Endothelial cell of umbilical vein (primary cell): ENCODE data around the gene EHD1. TPM values are rescaled to one million over a fixed set of nuclear protein-coding genes. Genes with fewer than 3 reads are reported as not detected.

Experiments used
- BruUV-seq: library from RNA; stranded (reverse); fragments of 400-500 nt; replicated peaks from 2 replicates; lab custom pipeline; 2021; lab: Mats Ljungman, UMichigan
- CTCF ChIA-PET: fragments of 300-600, 350-600 bp; sonication (Branson Sonifier 250); formaldehyde crosslinking; loops from one replicate; lab custom pipeline; 2021; ENCODE audit warnings: antibody characterized with exemption, inconsistent platforms; lab: Charles Lee
- POLR2A ChIA-PET: fragments of 300-600, 350-600 bp; sonication (Branson Sonifier 250); formaldehyde crosslinking; loops from one replicate; lab custom pipeline; 2021; ENCODE audit warnings: antibody characterized with exemption, inconsistent platforms; lab: Charles Lee
- DNase-seq: peaks from one replicate; pipeline ENCODE4 v3.0.0-alpha.2; 2011; ENCODE audit warnings: low read depth, low spot score
- FAIRE-seq: peaks from 2 replicates; lab custom pipeline; 2011; peaks lifted over from hg19 to GRCh38; lab: Jason Lieb, UNC
- H2AFZ ChIP-seq: 2 replicates; pipeline ENCODE4 v1.6.0; 2012; ENCODE audit warnings: low read depth, low read length, control low read depth, inconsistent platforms
- H3K27ac ChIP-seq: 2 replicates; pipeline ENCODE4 v1.5.1; 2011; ENCODE audit warnings: low read depth, mild to moderate bottlenecking, control low read depth, low read length, moderate library complexity; ENCODE audit not compliant: insufficient read depth
- H3K27me3 ChIP-seq, 2 experiments: 2 replicates each; pipeline versions ENCODE4 v1.6.0 to v1.6.1; 2011; ENCODE audit warnings: low read length in 2 of 2, mixed read lengths in 1 of 2; ENCODE audit not compliant: control insufficient read depth in 2 of 2, insufficient read depth in 2 of 2
- H3K36me3 ChIP-seq, 2 experiments: 2 replicates in 1 of 2; 3 replicates in 1 of 2; pipeline ENCODE4 v1.5.1; 2011; ENCODE audit warnings: low read length in 2 of 2, mild to moderate bottlenecking in 1 of 2, moderate library complexity in 1 of 2; ENCODE audit not compliant: control insufficient read depth in 2 of 2, insufficient read depth in 2 of 2; ENCODE audit errors: extremely low read depth in 1 of 2
- H3K4me1 ChIP-seq: 3 replicates; pipeline ENCODE4 v1.5.1; 2011; ENCODE audit warnings: mild to moderate bottlenecking, low read length; ENCODE audit not compliant: control insufficient read depth, insufficient read depth; ENCODE audit errors: extremely low read depth
- H3K4me2 ChIP-seq: 2 replicates; pipeline ENCODE4 v1.6.1; 2011; ENCODE audit warnings: low read length, control low read depth, mixed read lengths; ENCODE audit not compliant: insufficient read depth
- H3K4me3 ChIP-seq, 3 experiments: fragments of 200-600 bp in 1 of 3; sonication (generic), shearing (Covaris generic) in 1 of 3; replicated peaks in 1 of 3; 2 replicates each; pipeline ENCODE4 v1.5.1; 2011 to 2016; ENCODE audit warnings: control low read depth in 3 of 3, low read length in 3 of 3, mild to moderate bottlenecking in 2 of 3, inconsistent platforms in 1 of 3, low read depth in 1 of 3, moderate library complexity in 1 of 3; ENCODE audit not compliant: insufficient read depth in 1 of 3
- H3K79me2 ChIP-seq: 2 replicates; pipeline ENCODE4 v1.6.0; 2012; ENCODE audit warnings: low read length, inconsistent platforms; ENCODE audit not compliant: control insufficient read depth, insufficient read depth
- H3K9ac ChIP-seq: replicated peaks from 2 replicates; pipeline ENCODE3; 2011; ENCODE audit warnings: low read length, control low read depth; ENCODE audit not compliant: insufficient read depth; ENCODE audit errors: extremely low read depth
- H3K9me1 ChIP-seq: replicated peaks from 3 replicates; pipeline ENCODE4 v1.6.0; 2011; ENCODE audit warnings: mild to moderate bottlenecking, low read length; ENCODE audit not compliant: control insufficient read depth, insufficient read depth; ENCODE audit errors: extremely low read depth
- H3K9me3 ChIP-seq: replicated peaks from 2 replicates; pipeline ENCODE4 v1.5.1; 2012; ENCODE audit warnings: low read length, inconsistent platforms; ENCODE audit not compliant: control insufficient read depth, insufficient read depth
- H4K20me1 ChIP-seq: replicated peaks from 2 replicates; pipeline ENCODE3; 2011; ENCODE audit warnings: mild to moderate bottlenecking, low read length; ENCODE audit not compliant: control insufficient read depth, insufficient read depth; ENCODE audit errors: extremely low read depth
- CTCF ChIP-seq, 2 donors: IDR thresholded peaks; 1 replicate in 1 of 2; 2 replicates in 1 of 2; pipeline ENCODE4 v1.5.1; 2011; ENCODE audit warnings: low read length in 2 of 2, mild to moderate bottlenecking in 2 of 2, moderate library complexity in 2 of 2, control low read depth in 1 of 2, inconsistent platforms in 1 of 2, low read depth in 1 of 2; ENCODE audit not compliant: insufficient read depth in 1 of 2; ENCODE audit errors: extremely low read depth in 1 of 2
- EZH2 ChIP-seq: IDR thresholded peaks from 2 replicates; pipeline ENCODE4 v1.6.1; 2012; ENCODE audit warnings: borderline replicate concordance, low read depth, mild to moderate bottlenecking, moderate library complexity, low read length, inconsistent platforms; ENCODE audit not compliant: severe bottlenecking
- FOS ChIP-seq: IDR thresholded peaks from 2 replicates; pipeline ENCODE4 v1.6.1; 2011; ENCODE audit warnings: mild to moderate bottlenecking, low read length, moderate library complexity, borderline replicate concordance; ENCODE audit not compliant: insufficient read depth
- GATA2 ChIP-seq: IDR thresholded peaks from 2 replicates; pipeline ENCODE4 v1.7.0; 2011; ENCODE audit warnings: low read depth, mild to moderate bottlenecking, moderate library complexity, mixed read lengths, low read length; ENCODE audit not compliant: insufficient read length, insufficient read depth
- JUN ChIP-seq: IDR thresholded peaks from 2 replicates; pipeline ENCODE4 v1.6.1; 2011; ENCODE audit warnings: borderline replicate concordance, low read depth; ENCODE audit not compliant: insufficient read length, insufficient read depth
- MAX ChIP-seq: IDR thresholded peaks from 2 replicates; pipeline ENCODE4 v1.6.1; 2011; ENCODE audit not compliant: insufficient read depth, insufficient read length
- MYC ChIP-seq: IDR thresholded peaks from one replicate; pipeline ENCODE4 v1.6.1; 2011; ENCODE audit warnings: mild to moderate bottlenecking, low read depth, low read length
- POLR2A ChIP-seq: IDR thresholded peaks from 2 replicates; pipeline ENCODE4 v1.6.1; 2012; ENCODE audit warnings: low read depth, mild to moderate bottlenecking, control low read depth, low read length
- POLR2AphosphoS5 ChIP-seq: IDR thresholded peaks from 2 replicates; pipeline ENCODE4 v1.6.1; 2012; ENCODE audit warnings: low read depth, mild to moderate bottlenecking, control low read depth, low read length, moderate library complexity; ENCODE audit not compliant: insufficient read depth
- dilution Hi-C: fragments of 300-500 bp; cut with MboI; formaldehyde crosslinking; loops from one replicate; pipeline ENCODE4 v1.15.0; 2019; ENCODE audit warnings: low sequenced_read_pairs; ENCODE audit not compliant: extremely low pct_ligation_motif_present
- intact Hi-C: fragments of 100-400 bp; cut with micrococcal nuclease; formaldehyde crosslinking; loops from one replicate; pipeline ENCODE4 v1.10.0; 2022
- polyA plus RNA-seq, 4 experiments: library from polyadenylated mRNA; depleted of rRNA in 3 of 4; stranded (reverse) in 3 of 4; unstranded in 1 of 4; fragments of >200 nt; gene quantifications; 2 replicates each; pipeline versions ENCODE4 v1.2.1 to v1.2.3, GENCODE V29; 2011 to 2012; ENCODE audit warnings: missing spikeins in 1 of 4
- total RNA-seq: library from RNA; stranded (reverse); gene quantifications from 2 replicates; pipeline ENCODE4 v1.2.3, GENCODE V29; 2021

Gene EHD1
- total and polyA plus RNA-seq, 2 donors (not counting 3 experiments of a cell fraction or from before 2014, with no cell fraction given) = 109 to 136 TPM

- no peak for TF ChIP-seq JUN
- no peak for TF ChIP-seq FOS
- peak; percentile 80 for TF ChIP-seq POLR2AphosphoS5
- no peak for TF ChIP-seq GATA2
- TF ChIP-seq POLR2A = peak; percentile 87
- TF ChIP-seq MAX = peak; percentile 38
- TF ChIP-seq MYC = no peak
- TF ChIP-seq EZH2 = no peak
- TF ChIP-seq CTCF (IDR thresholded peaks at IDR 0.05; ENCODE audit: extremely low read depth in 1 of 2, insufficient read depth in 1 of 2, low read depth in 1 of 2, low read length in 2 of 2) = no peak
- ChIA-PET CTCF (interaction anchor here (1.2 to 1.5 kb wide), 3 partner anchors 23 to 34 kb away, joined by 4 to 6 read pairs (median 6); partner anchors contain the start of gene CDC42BPG), POLR2A (no interaction called here)
- Histone ChIP-seq H4K20me1 (no peaks in the 10 kb centered on the region), H3K9ac (peak within 1 kb of the TSS; percentile 46), H3K4me3 (peak within 1 kb of the TSS; percentile 62 to 84 (median 70)), H2AFZ (peak within 1 kb of the TSS; percentile 89), H3K9me1 (no peaks in the 10 kb centered on the region), H3K4me1 (peaks cover 8% of the 10 kb centered on the region), H3K79me2 (peaks cover 2% of the 10 kb centered on the region), H3K27ac (no peak within 1 kb of the TSS), H3K36me3 (peaks cover 0 to 19% of the 10 kb centered on the region in 2 experiments), H3K9me3 (no peaks in the 10 kb centered on the region), H3K4me2 (peak within 1 kb of the TSS; percentile 65), H3K27me3 (no peaks in the 10 kb centered on the region)
- intact Hi-C loops (loop anchor here (1.0 to 2.0 kb wide), 3 partner anchors 8 to 66 kb away; no protein-coding TSS in a partner anchor), dilution Hi-C loops (no loop called here)
- DNase-seq = peak; percentile 97
- BruUV-seq = no TSS peak
- FAIRE-seq = peak; percentile 100
These were observed 68.0 kb downstream of the EHD1 start, which contains the start of gene MEN1 for GRCh38 chr11:64810271-64810890. Gene MEN1 (minus strand): TSS chr11:64810551. CDS start chr11:64810109, 442 bp downstream.
